Duodenal mucosa (tissue), 2 donors: ENCODE data around the gene BTBD9.

Experiments used
- H3K27ac ChIP-seq: one replicate; pipeline ENCODE4 v1.7.0; 2013; ENCODE audit warnings: low read depth, low read length
- H3K27me3 ChIP-seq, 2 donors: one replicate each; pipeline ENCODE4 v1.7.0; 2013; ENCODE audit warnings: low read length in 2 of 2, control low read depth in 1 of 2; ENCODE audit not compliant: insufficient read depth in 2 of 2, control insufficient read depth in 1 of 2
- H3K36me3 ChIP-seq, 2 donors: one replicate each; pipeline ENCODE4 v1.7.0; 2013; ENCODE audit warnings: low read length in 2 of 2, control low read depth in 1 of 2; ENCODE audit not compliant: insufficient read depth in 2 of 2, control insufficient read depth in 1 of 2
- H3K4me1 ChIP-seq, 2 donors: one replicate each; pipeline ENCODE4 v1.7.0; 2013; ENCODE audit warnings: low read length in 2 of 2, control low read depth in 1 of 2; ENCODE audit not compliant: insufficient read depth in 2 of 2, control insufficient read depth in 1 of 2
- H3K4me3 ChIP-seq, 2 donors: one replicate each; pipeline ENCODE4 v1.7.0; 2013; ENCODE audit warnings: low read length in 2 of 2, low read depth in 1 of 2
- H3K9ac ChIP-seq, 2 donors: one replicate each; pipeline ENCODE4 v1.7.0; 2013; ENCODE audit warnings: low read length in 2 of 2, low read depth in 1 of 2
- H3K9me3 ChIP-seq, 2 donors: one replicate each; pipeline ENCODE4 v1.7.0; 2013; ENCODE audit warnings: low read length in 2 of 2, control low read depth in 1 of 2; ENCODE audit not compliant: control insufficient read depth in 1 of 2

The BTBD9 gene

DNA sequence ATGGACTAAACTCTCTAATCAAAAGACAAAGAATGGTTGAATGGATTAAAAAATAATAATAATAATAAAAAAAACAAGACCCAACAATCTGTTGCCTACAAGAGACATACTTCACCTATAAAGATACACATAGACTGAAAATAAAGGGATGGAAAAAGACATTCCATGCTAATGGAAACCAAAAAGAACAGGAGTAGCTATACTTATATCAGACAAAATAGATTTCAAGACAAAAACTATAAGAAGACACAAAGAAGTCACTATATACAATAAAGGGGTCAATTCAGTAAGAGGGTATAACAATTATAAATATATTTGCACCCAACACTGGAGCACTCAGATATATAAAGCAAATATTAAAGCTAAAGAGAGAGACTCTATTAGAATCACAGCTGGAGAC is 106.7 kb downstream of the BTBD9 start:
- Histone ChIP-seq H3K27ac (no peak overlapping the region), H3K4me1 (no peaks in the 10 kb centered on the region), H3K4me3 (no peak overlapping the region), H3K9ac (no peak overlapping the region), H3K27me3 (no peaks in the 10 kb centered on the region), H3K9me3 (no peaks in the 10 kb centered on the region), H3K36me3 (peaks cover 0 to 5% of the 10 kb centered on the region in 2 donors)

DNA sequence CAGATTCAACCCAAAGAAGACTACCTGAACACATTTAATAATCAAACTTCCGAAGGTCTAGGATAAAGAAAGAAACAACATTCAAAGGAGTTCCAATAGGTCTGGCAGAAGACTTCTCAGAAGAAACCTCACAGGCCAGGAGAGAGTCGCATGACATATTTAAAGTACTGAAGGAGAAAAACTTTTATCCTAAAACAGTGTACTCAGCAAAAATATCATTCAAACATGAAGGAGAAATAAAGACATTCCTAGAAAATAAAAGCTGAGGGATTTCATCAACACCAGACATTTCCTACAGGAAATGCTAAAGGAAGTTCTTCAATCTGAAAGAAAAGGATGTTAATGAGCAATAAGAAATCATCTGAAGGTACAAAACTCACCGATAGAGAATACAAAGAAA is 108.6 kb downstream of the BTBD9 start:
- Histone ChIP-seq H3K4me1 (no peaks in the 10 kb centered on the region), H3K4me3 (no peak overlapping the region), H3K27me3 (no peaks in the 10 kb centered on the region), H3K36me3 (peaks cover 0 to 5% of the 10 kb centered on the region in 2 donors), H3K27ac (no peak overlapping the region), H3K9me3 (peaks cover 3% of the 10 kb centered on the region in 2 donors), H3K9ac (no peak overlapping the region)

GRCh38 chr6:38528196-38528965 is 111.3 kb downstream of the BTBD9 start:
- Histone ChIP-seq H3K9me3 (peaks cover 7 to 8% of the 10 kb centered on the region in 2 donors), H3K36me3 (peaks cover 0 to 5% of the 10 kb centered on the region in 2 donors), H3K27me3 (no peaks in the 10 kb centered on the region), H3K4me3 (no peak overlapping the region), H3K9ac (no peak overlapping the region), H3K27ac (no peak overlapping the region), H3K4me1 (no peaks in the 10 kb centered on the region)

- Histone ChIP-seq H3K9me3 (peaks cover 7 to 8% of the 10 kb centered on the region in 2 donors), H3K36me3 (peaks cover 0 to 5% of the 10 kb centered on the region in 2 donors), H3K4me1 (no peaks in the 10 kb centered on the region), H3K4me3 (no peak overlapping the region), H3K27me3 (no peaks in the 10 kb centered on the region), H3K27ac (no peak overlapping the region), H3K9ac (no peak overlapping the region)
Observed at GRCh38 chr6:38527371-38527770, 112.4 kb downstream of the BTBD9 start.

DNA sequence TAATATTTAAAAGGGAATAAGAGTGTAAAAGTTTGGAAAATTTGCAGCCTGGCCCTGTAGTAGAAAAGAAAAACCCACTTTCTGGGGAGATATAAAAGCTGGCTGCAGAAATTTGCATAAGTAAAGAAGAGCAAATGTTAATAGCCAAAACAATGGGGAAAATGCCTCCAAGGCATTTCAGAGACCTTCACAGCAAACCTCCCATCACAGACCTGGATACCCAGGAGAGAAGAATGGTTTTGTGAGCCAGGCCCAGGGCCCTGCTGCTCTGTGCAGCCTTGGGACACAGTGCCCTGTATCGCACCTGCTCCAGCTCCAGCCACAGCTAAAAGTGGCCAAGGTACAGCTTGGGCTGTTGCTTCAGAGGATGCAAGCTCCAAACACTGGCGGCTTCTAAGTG is 113.8 kb downstream of the BTBD9 start:
- Histone ChIP-seq H3K36me3 (peaks cover 0 to 5% of the 10 kb centered on the region in 2 donors), H3K4me1 (no peaks in the 10 kb centered on the region), H3K9me3 (peaks cover 7 to 8% of the 10 kb centered on the region in 2 donors), H3K9ac (no peak overlapping the region), H3K27ac (no peak overlapping the region), H3K27me3 (no peaks in the 10 kb centered on the region), H3K4me3 (no peak overlapping the region)

DNA sequence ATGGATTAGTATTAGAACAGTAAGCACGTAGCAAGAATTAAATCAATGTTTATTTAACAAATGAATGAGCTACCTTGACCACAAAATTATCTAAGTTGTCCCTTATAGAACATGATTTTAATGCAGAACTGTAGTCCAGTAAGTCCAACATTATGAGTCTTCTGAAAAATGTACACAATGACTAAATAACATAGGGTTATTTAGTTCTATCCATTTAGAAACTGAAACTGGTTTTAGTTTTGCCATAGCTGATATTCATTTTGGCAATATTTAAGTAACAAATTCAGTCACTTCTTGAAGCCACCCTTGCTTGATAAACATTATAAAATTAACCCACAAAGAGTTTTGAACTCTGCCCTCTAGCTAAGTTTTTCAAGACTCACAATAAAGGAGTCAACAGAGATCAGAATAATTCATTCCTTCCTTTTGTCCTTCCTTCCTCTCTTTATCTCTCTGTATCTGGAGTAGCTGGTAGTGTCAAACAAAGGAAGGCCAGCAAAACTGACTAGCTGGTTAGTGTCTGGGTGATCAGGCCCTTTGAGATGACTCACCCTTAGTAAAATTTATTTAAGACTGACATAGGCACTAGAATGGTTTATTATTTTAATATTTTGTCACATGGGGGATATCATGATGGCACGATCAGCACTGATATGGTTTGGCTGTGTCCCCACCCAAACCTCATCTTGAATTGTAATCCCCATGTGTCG is 115.1 kb downstream of the BTBD9 start:
- H3K36me3 ChIP-seq, result peaks cover 0 to 5% of the 10 kb centered on the region in 2 donors
- no peak overlapping the region for H3K9ac ChIP-seq
- H3K9me3 ChIP-seq, result peaks cover 7 to 8% of the 10 kb centered on the region in 2 donors
- H3K27me3 ChIP-seq, result no peaks in the 10 kb centered on the region
- no peaks in the 10 kb centered on the region for H3K4me1 ChIP-seq
- H3K27ac ChIP-seq, result no peak overlapping the region
- H3K4me3 ChIP-seq, result no peak overlapping the region

- H3K9ac ChIP-seq, result no peak overlapping the region
- no peak overlapping the region for H3K27ac ChIP-seq
- no peak overlapping the region for H3K4me3 ChIP-seq
- no peaks in the 10 kb centered on the region for H3K4me1 ChIP-seq
- peaks cover 7 to 8% of the 10 kb centered on the region in 2 donors for H3K9me3 ChIP-seq
- H3K36me3 ChIP-seq, result no peaks in the 10 kb centered on the region
- no peaks in the 10 kb centered on the region for H3K27me3 ChIP-seq
Observed at GRCh38 chr6:38522322-38522721, 117.4 kb downstream of the BTBD9 start.

GRCh38 chr6:38518511-38519304 is 121.0 kb downstream of the BTBD9 start:
- Histone ChIP-seq H3K4me3 (no peak overlapping the region), H3K4me1 (no peaks in the 10 kb centered on the region), H3K27me3 (no peaks in the 10 kb centered on the region), H3K36me3 (no peaks in the 10 kb centered on the region), H3K9ac (no peak overlapping the region), H3K9me3 (no peaks in the 10 kb centered on the region), H3K27ac (no peak overlapping the region)

- Histone ChIP-seq H3K4me3 (no peak overlapping the region), H3K27me3 (no peaks in the 10 kb centered on the region), H3K9me3 (no peaks in the 10 kb centered on the region), H3K27ac (no peak overlapping the region), H3K9ac (no peak overlapping the region), H3K4me1 (no peaks in the 10 kb centered on the region), H3K36me3 (no peaks in the 10 kb centered on the region)
Observed at GRCh38 chr6:38517005-38517404, 122.7 kb downstream of the BTBD9 start.

DNA sequence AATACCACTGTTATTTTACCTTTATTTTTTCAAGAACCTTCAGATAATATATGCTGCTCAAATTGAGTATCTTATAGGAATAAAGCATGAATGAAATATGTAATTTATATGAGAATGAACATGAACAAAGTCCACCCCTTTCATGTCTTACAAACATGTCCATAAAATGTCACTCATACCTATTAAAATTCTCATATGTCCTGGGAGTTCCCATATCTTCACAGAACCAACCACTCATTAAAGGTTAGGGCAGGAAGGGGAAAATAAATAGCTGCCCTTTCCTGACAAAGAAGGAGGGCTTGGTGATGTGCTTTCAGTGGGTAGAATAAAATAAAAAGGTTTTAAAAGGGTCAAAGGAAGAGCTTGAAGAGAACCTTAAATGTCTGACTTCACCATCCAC is 125.3 kb downstream of the BTBD9 start:
- Histone ChIP-seq H3K9ac (no peak overlapping the region), H3K4me3 (no peak overlapping the region), H3K9me3 (no peaks in the 10 kb centered on the region), H3K27me3 (no peaks in the 10 kb centered on the region), H3K27ac (no peak overlapping the region), H3K36me3 (no peaks in the 10 kb centered on the region), H3K4me1 (no peaks in the 10 kb centered on the region)
